ENCODE measurements around the gene NRIP2. TPM values are rescaled to one million over a fixed set of nuclear protein-coding genes. Genes with fewer than 3 reads are reported as not detected.

The NRIP2 gene
- total RNA-seq, 4 donors from 2014 or later: 0.83 to 9.7 (median 2.9) TPM

DNA sequence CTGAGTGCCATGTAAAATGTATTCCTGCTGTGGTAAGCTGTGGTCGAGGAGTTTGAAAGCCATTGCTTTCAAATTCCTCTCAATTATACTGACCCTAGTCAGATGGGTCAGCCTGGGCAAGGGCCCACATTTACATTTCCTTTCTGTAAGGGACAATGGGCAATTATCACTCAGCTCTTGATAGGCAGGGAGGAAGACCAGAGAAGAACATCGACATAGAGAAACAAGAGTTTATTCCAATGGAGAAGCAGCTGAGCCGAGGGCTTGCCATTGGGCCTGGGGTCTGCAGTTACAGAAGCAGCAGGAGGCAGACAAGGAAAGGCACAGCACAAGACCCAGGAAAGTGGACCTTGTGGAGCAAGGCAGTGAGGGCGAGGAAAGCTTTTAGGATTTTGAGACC, 9.7 kb downstream of the NRIP2 start:
- no peaks in the 10 kb centered on the region for H3K9me3 ChIP-seq
- TF ChIP-seq POLR2AphosphoS5 (IDR thresholded peaks at IDR 0.05) (no peak), EP300 (IDR thresholded peaks at IDR 0.05) (no peak), POLR2A (IDR thresholded peaks at IDR 0.05; ENCODE audit: low read depth) (no peak), CTCF (IDR thresholded peaks at IDR 0.05) (no peak)
- WGBS: 84% methylated on average over 4 of the region's 4 CpGs
- no peak overlapping the region for H3K27ac ChIP-seq (replicated peaks in 1 of 4)
- H3K4me1 ChIP-seq: no peaks in the 10 kb centered on the region
- H3K27me3 ChIP-seq: no peaks in the 10 kb centered on the region
- no peak overlapping the region for H3K4me3 ChIP-seq
- intact Hi-C loops (cut with DNase I): no loop called here
- no peak for DNase-seq (ENCODE audit: extremely low spot score)
- peaks cover 60 to 100% (median 92%) of the 10 kb centered on the region in 4 donors for H3K36me3 ChIP-seq

GRCh38 chr12:2824541-2824940, 10.3 kb downstream of the NRIP2 start:
- Histone ChIP-seq H3K27ac (replicated peaks in 1 of 4) (no peak overlapping the region), H3K4me3 (no peak overlapping the region), H3K27me3 (no peaks in the 10 kb centered on the region), H3K9me3 (no peaks in the 10 kb centered on the region), H3K4me1 (no peaks in the 10 kb centered on the region), H3K36me3 (peaks cover 60 to 100% (median 95%) of the 10 kb centered on the region in 4 donors)
- intact Hi-C loops (cut with DNase I): no loop called here
- TF ChIP-seq POLR2A (IDR thresholded peaks at IDR 0.05; ENCODE audit: low read depth): no peak
- TF ChIP-seq CTCF (IDR thresholded peaks at IDR 0.05): no peak
- TF ChIP-seq EP300 (IDR thresholded peaks at IDR 0.05): no peak
- TF ChIP-seq POLR2AphosphoS5 (IDR thresholded peaks at IDR 0.05): no peak
- no peak for DNase-seq (ENCODE audit: extremely low spot score)
- WGBS: 75% methylated on average over 6 of the region's 6 CpGs

DNA sequence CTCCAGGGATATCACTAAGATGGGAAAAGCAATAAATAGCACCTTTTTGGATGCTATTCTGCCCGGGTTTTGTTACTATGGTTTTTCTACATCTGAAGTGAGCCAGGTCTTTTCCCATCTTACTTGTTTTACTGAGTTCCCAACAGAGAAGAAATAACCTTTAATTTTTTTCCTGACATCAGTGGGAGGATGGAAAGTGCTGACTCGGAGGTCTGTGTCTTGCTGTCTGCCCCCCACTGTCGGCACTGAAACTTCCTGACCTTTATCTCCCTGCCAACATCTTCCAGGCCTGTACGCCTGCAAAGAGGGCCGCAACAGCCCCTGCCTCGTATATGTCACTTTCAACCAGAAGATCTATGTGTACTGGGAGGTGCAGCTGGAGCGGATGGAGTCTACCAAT, 11.4 kb downstream of the NRIP2 start:
- 83% methylated on average over 4 of the region's 7 CpGs for WGBS

DNA sequence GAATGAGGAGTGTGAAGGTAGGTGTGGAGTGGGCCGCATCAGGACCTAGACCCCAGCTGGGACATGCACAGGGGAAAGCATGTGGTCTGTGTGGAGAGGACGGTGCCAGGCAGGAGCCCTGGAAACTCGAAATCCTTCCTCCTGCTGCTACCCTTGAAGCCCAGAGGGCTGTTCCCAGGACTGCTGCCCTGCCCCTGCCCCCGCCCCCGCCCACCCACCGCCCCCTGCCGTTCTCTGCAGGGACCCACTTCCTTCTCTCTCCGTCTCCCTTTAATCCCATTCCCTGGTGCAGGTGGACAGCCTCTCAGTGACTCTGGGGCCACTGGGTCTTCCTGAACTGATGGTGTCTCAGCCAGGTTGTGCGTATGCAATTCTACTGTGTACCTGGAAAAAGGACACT, 14.4 kb downstream of the NRIP2 start:
- intact Hi-C loops (cut with DNase I): no loop called here
- Histone ChIP-seq H3K27ac (replicated peaks in 1 of 4) (no peak overlapping the region), H3K4me3 (no peak overlapping the region), H3K9me3 (no peaks in the 10 kb centered on the region), H3K4me1 (peaks cover 0 to 3% (median 0%) of the 10 kb centered on the region in 4 donors), H3K36me3 (peaks cover 56 to 98% (median 89%) of the 10 kb centered on the region in 4 donors), H3K27me3 (no peaks in the 10 kb centered on the region)
- no peak for DNase-seq (ENCODE audit: extremely low spot score)
- no peak for TF ChIP-seq CTCF (IDR thresholded peaks at IDR 0.05)
- no peak for TF ChIP-seq POLR2AphosphoS5 (IDR thresholded peaks at IDR 0.05)
- no peak for TF ChIP-seq EP300 (IDR thresholded peaks at IDR 0.05)
- TF ChIP-seq POLR2A (IDR thresholded peaks at IDR 0.05; ENCODE audit: low read depth): no peak
- WGBS: 87% methylated on average over 9 of the region's 9 CpGs

More for the DNA sequence above, 11.4 kb downstream of the NRIP2 start:
- no peak overlapping the region for H3K4me3 ChIP-seq
- H3K36me3 ChIP-seq: peaks cover 65 to 100% (median 99%) of the 10 kb centered on the region in 4 donors
- intact Hi-C loops (cut with DNase I): no loop called here
- DNase-seq (ENCODE audit: extremely low spot score): no peak
- no peaks in the 10 kb centered on the region for H3K4me1 ChIP-seq
- no peaks in the 10 kb centered on the region for H3K27me3 ChIP-seq
- no peaks in the 10 kb centered on the region for H3K9me3 ChIP-seq
- H3K27ac ChIP-seq (replicated peaks in 1 of 4): no peak overlapping the region
- TF ChIP-seq POLR2A (IDR thresholded peaks at IDR 0.05; ENCODE audit: low read depth) (no peak), EP300 (IDR thresholded peaks at IDR 0.05) (no peak), CTCF (IDR thresholded peaks at IDR 0.05) (no peak), POLR2AphosphoS5 (IDR thresholded peaks at IDR 0.05) (no peak)

GRCh38 chr12:2819810-2820209, 15.0 kb downstream of the NRIP2 start:
- Histone ChIP-seq H3K27me3 (no peaks in the 10 kb centered on the region), H3K4me3 (no peak overlapping the region), H3K27ac (replicated peaks in 1 of 4) (no peak overlapping the region), H3K9me3 (no peaks in the 10 kb centered on the region), H3K4me1 (peaks cover 0 to 7% (median 3%) of the 10 kb centered on the region in 4 donors), H3K36me3 (peaks cover 54 to 98% (median 84%) of the 10 kb centered on the region in 4 donors)
- intact Hi-C loops (cut with DNase I): no loop called here
- DNase-seq (ENCODE audit: extremely low spot score): no peak
- TF ChIP-seq CTCF (IDR thresholded peaks at IDR 0.05) (no peak), POLR2A (IDR thresholded peaks at IDR 0.05; ENCODE audit: low read depth) (no peak), EP300 (IDR thresholded peaks at IDR 0.05) (no peak), POLR2AphosphoS5 (IDR thresholded peaks at IDR 0.05) (no peak)
- 91% methylated on average over 14 of the region's 15 CpGs for WGBS
